ENCODE results near the gene NUTM1.

Gene NUTM1

DNA sequence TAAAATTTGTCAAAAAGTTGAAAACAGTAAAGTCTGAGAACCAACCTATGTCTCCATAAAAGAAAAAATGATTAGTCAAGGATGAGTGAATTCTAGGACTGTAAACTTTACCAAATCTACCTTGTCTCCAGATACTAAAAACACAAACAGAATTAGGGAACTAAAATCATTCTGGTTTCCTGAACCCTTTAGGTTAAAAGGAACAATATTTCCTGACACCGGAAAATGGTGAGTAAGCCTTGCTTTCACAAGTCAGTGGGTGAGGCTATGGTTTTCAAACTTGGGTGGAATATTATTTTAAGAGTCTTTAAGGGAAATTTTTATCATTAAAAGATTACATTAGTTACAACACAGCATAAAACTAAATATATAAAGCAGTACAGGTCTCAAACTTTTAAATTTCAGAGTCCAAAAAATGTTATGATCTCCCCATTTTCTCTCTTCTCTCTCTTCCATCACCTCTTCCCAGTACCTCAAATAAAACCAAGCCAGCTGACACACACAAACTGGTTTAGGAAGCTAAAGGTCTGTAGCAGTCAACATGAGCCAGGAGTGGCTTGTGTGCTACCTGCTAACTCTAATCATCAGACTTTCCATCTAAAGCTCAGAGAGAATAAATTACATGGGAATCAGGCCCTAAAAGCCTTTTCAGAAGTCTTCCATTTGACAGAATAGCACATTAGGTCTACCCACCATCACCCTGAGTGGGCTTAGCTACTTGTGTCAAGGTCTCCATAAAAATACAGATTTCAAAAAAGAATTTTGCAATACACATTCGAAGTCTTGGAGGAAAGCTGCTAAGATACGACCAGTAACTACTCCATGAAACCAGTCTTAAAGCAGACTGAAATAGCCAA, 7.7 kb upstream of the NUTM1 start:
- no peak for DNase-seq (ENCODE audit: low spot score)
- in situ Hi-C loops (cut with MboI; ENCODE audit: low pct_unique_long_range_greater_than_20kb, low sequenced_read_pairs, unreplicated experiment) = loop anchor here (25.0 kb wide), 1 partner anchor 248 kb away; no protein-coding TSS in a partner anchor
- TF ChIP-seq, protein P1, sequence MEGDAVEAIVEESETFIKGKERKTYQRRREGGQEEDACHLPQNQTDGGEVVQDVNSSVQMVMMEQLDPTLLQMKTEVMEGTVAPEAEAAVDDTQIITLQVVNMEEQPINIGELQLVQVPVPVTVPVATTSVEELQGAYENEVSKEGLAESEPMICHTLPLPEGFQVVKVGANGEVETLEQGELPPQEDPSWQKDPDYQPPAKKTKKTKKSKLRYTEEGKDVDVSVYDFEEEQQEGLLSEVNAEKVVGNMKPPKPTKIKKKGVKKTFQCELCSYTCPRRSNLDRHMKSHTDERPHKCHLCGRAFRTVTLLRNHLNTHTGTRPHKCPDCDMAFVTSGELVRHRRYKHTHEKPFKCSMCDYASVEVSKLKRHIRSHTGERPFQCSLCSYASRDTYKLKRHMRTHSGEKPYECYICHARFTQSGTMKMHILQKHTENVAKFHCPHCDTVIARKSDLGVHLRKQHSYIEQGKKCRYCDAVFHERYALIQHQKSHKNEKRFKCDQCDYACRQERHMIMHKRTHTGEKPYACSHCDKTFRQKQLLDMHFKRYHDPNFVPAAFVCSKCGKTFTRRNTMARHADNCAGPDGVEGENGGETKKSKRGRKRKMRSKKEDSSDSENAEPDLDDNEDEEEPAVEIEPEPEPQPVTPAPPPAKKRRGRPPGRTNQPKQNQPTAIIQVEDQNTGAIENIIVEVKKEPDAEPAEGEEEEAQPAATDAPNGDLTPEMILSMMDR (IDR thresholded peaks at IDR 0.05; ENCODE audit: extremely low read depth, insufficient read depth, missing control alignments) = no peak

DNA sequence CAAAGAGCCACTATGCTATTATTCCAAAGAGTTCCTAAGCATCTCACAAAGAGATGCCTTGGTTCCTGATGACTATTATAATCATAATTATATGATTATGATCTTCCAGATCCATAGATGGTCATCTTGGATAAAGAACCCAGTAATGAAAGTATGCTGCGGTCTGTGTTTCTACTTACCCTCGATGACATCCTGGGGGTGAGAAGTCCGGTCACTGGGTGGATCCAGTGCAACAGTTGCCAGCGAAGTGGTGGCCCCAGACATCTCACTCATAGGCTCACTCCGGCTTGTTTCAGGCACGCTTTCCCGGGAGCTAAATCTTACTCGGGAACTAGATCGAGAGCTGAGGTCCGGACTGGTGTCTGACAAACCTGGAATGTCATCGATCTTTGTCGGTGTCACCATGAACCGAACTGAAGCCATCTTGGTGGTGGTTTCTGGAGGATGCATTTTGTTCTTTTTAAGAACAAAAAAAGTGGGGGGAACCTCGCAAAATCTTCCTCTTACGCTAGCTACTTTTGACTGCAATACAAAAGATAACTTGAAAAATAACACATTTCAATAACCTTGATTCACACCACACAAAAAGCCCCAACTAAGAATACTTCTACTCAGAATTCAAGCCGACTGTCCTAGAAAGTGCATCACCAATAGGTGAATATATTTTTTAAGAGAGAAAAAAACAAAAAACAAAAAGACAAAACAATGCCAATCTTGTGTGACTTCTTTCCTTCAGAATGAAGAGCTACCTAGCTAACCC, 6.7 kb upstream of the NUTM1 start:
- TF ChIP-seq, protein P1 (IDR thresholded peaks at IDR 0.05; ENCODE audit: extremely low read depth, insufficient read depth, missing control alignments) = no peak
- no peak for DNase-seq (ENCODE audit: low spot score)
- in situ Hi-C loops (cut with MboI; ENCODE audit: low pct_unique_long_range_greater_than_20kb, low sequenced_read_pairs, unreplicated experiment) = loop anchor here (25.0 kb wide), 1 partner anchor 249 kb away; no protein-coding TSS in a partner anchor

DNA sequence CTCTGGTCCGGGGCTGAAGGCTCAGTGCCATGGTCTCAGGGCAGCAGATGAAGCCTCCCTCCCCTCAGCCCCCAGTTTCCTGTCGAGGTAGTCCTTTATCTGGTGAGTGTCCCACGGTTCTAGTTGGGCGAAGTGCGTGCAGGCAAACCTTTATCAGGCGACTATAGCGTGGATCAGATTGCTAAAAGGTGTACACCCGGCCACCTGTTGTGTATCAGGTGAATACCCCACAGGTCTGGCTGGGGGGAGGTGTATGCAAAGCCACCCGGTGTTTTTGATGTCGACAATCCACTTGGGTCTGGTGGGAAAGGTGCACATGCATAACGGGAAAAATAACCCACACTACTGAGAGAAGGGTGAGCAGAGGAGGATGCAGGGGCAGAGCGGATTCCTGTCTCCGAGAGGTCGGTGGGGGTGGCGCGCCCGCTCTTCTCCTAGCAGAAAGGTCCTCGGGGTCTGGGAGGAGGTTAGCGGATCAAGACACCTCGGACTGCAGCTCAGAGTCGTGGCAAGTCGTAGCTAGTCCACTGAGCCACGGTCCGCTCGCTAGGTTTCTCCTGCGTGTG, 6.0 kb upstream of the NUTM1 start:
- in situ Hi-C loops (cut with MboI; ENCODE audit: low pct_unique_long_range_greater_than_20kb, low sequenced_read_pairs, unreplicated experiment) = loop anchor here (25.0 kb wide), 1 partner anchor 250 kb away; no protein-coding TSS in a partner anchor
- DNase-seq (ENCODE audit: low spot score) = no peak
- TF ChIP-seq, protein P1 (IDR thresholded peaks at IDR 0.05; ENCODE audit: extremely low read depth, insufficient read depth, missing control alignments) = no peak

DNA sequence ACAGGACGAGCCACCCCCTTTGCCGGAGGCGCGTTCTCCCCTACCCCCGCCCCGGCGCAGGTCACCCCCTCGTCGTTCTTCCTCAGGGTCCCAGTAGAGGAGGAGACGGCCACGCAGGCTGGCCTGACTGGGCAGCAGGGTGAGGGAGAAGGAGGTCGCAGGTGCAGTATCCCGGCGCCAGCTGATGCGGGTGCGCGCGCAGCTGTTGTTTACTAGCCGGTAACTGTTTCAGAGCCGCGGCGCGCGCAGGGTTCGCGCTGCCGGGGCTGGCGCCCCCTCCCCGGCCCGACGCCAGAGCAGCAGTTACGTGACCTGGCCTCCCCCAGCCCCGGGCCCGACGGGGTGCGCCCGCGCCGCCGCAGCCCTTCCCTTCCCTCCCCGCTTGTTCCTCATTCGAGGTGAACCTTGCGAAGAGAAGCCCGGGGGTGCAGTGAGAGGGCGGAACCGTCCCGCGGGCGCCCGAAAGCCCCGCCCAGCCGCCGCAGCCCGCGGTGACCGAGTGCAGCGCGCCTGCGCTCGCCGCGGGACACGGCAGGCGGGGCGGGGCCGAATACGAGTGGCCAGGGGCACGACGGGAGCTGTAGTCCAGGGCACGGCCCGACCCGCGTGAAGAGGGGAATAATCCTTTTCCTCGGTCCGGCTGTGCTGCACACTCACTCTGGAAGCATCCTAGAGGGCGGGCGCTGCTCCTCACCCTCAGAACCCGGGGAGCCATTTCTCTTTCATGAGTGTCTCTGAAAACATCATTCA, 5.4 kb upstream of the NUTM1 start, which contains the start of gene SLC12A6:
SLC12A6 (minus strand) TSS at position 225 of the 750 bp plus-strand sequence. CDS start 1,101 bp downstream, outside the sequence.
- TF ChIP-seq, protein P1 (IDR thresholded peaks at IDR 0.05; ENCODE audit: extremely low read depth, insufficient read depth, missing control alignments) = no peak
- in situ Hi-C loops (cut with MboI; ENCODE audit: low pct_unique_long_range_greater_than_20kb, low sequenced_read_pairs, unreplicated experiment) = loop anchor here (25.0 kb wide), 1 partner anchor 250 kb away; no protein-coding TSS in a partner anchor
- DNase-seq (ENCODE audit: low spot score) = peak; percentile 90

DNA sequence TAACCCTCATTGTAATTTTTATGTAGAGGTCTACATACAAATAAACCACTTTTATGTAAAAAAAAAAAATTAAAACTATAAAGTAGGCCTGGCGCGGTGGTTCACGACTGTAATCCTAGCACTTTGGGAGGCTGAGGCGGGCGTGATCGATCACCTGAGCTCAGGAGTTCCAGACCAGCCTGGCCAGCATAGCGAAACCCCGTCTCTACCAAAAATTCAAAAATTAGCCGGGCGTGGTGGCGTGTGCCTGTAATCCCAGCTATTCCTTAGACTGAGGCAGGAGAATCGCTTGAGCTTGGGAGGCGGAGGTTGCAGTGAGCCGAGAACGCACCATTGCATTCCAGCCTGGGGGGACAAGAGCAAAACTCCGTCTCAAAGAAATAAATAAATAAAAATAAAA, 4.8 kb upstream of the NUTM1 start:
- in situ Hi-C loops (cut with MboI; ENCODE audit: low pct_unique_long_range_greater_than_20kb, low sequenced_read_pairs, unreplicated experiment) = loop anchor here (25.0 kb wide), 1 partner anchor 251 kb away; no protein-coding TSS in a partner anchor
- TF ChIP-seq, protein P1 (IDR thresholded peaks at IDR 0.05; ENCODE audit: extremely low read depth, insufficient read depth, missing control alignments) = no peak
- no peak for DNase-seq (ENCODE audit: low spot score)
